Esophagus muscularis mucosa (tissue), 4 donors: Measurements from ENCODE around the gene LRP5. TPM values are rescaled to one million over a fixed set of nuclear protein-coding genes. Genes with fewer than 3 reads are reported as not detected.
A peak's percentile ranks its signal among the peaks of the same experiment; 100 is the strongest.

Experiments used
- DNase-seq: peaks from one replicate; pipeline ENCODE4 v3.0.0-alpha.2; 2017; ENCODE audit errors: extremely low spot score
- H3K27ac ChIP-seq, 4 donors: fragments of 200-600 bp; sonication (generic); replicated peaks in 1 of 4; 1 replicate in 3 of 4; 2 replicates in 1 of 4; pipeline ENCODE4 v1.5.1; 2016 to 2019; ENCODE audit warnings: mild to moderate bottlenecking in 1 of 4
- H3K27me3 ChIP-seq, 4 donors: fragments of 200-600 bp; sonication (generic); one replicate each; pipeline versions ENCODE4 v1.5.1 to v1.6.0; 2016 to 2019
- H3K36me3 ChIP-seq, 4 donors: fragments of 200-600 bp; sonication (generic); one replicate each; pipeline ENCODE4 v1.5.1; 2016 to 2019
- H3K4me1 ChIP-seq, 4 donors: fragments of 200-600 bp; sonication (generic); one replicate each; pipeline ENCODE4 v1.5.1; 2016 to 2019
- H3K4me3 ChIP-seq, 4 donors: fragments of 200-600 bp; sonication (generic); 1 replicate in 2 of 4; 2 replicates in 2 of 4; pipeline ENCODE4 v1.5.1; 2016 to 2019; ENCODE audit warnings: mild to moderate bottlenecking in 4 of 4, moderate library complexity in 1 of 4
- H3K9me3 ChIP-seq, 4 donors: fragments of 200-600 bp; sonication (generic); 1 replicate in 3 of 4; 2 replicates in 1 of 4; pipeline ENCODE4 v1.5.1; 2016 to 2019
- CTCF ChIP-seq, 3 experiments: fragments of 200-600 bp in 2 of 3; fragments of 450-650 bp in 1 of 3; sonication (generic) in 2 of 3; IDR thresholded peaks; one replicate each; pipeline ENCODE4 v1.5.1; 2017 to 2019; ENCODE audit warnings: antibody characterized with exemption in 3 of 3, mild to moderate bottlenecking in 2 of 3, moderate library complexity in 1 of 3
- EP300 ChIP-seq: sonication (generic); formaldehyde crosslinking; IDR thresholded peaks from one replicate; pipeline ENCODE4 v1.6.1; 2017; ENCODE audit warnings: antibody characterized with exemption
- POLR2A ChIP-seq: fragments of 450-650 bp; IDR thresholded peaks from one replicate; pipeline ENCODE4 v1.6.1; 2017; ENCODE audit warnings: antibody characterized with exemption, moderate library complexity, mild to moderate bottlenecking, low read depth
- POLR2AphosphoS5 ChIP-seq, 2 donors: sonication (generic); formaldehyde crosslinking; IDR thresholded peaks; one replicate each; pipeline ENCODE4 v1.6.1; 2017; ENCODE audit warnings: antibody characterized with exemption in 2 of 2
- WGBS: methylation state at CpG from one replicate; pipeline ENCODE4 v1.1.5; 2018; 5-methylcytosine and 5-hydroxymethylcytosine counted together
- intact Hi-C: fragments of 100-400 bp; cut with DNase I; formaldehyde crosslinking; loops from one replicate; pipeline ENCODE4 v1.15.1; 2023
- total RNA-seq, 4 donors: library from RNA; depleted of rRNA; stranded (reverse); fragments of >200 nt; gene quantifications; one replicate each; pipeline versions ENCODE4 v1.1.0 to v1.2.1, GENCODE V29; 2016

The LRP5 gene
- total RNA-seq, 4 donors from 2014 or later, result 34.0 to 78.4 (median 56.2) TPM

GRCh38 chr11:68270196-68271022 is 42.0 kb upstream of the LRP5 start:
- WGBS, result 67% methylated on average over 8 of the region's 8 CpGs
- Histone ChIP-seq H3K4me1 (peaks cover 24 to 59% (median 50%) of the 10 kb centered on the region in 4 donors), H3K27ac (peak overlapping the region; percentile 89 to 96 (median 92)), H3K9me3 (no peaks in the 10 kb centered on the region), H3K27me3 (no peaks in the 10 kb centered on the region), H3K36me3 (peaks cover 24 to 28% (median 26%) of the 10 kb centered on the region in 4 donors), H3K4me3 (peak overlapping the region; percentile 58 to 81 (median 72))
- DNase-seq, result no peak
- intact Hi-C loops, result loop anchor here (5.0 kb wide), 2 partner anchors 42 to 117 kb away; partner anchors contain the start of gene LRP5
- TF ChIP-seq CTCF (IDR thresholded peaks at IDR 0.05), result no peak
- no peak for TF ChIP-seq EP300
- TF ChIP-seq POLR2A, result no peak
- TF ChIP-seq POLR2AphosphoS5 (IDR thresholded peaks at IDR 0.05), result no peak

- TF ChIP-seq CTCF (IDR thresholded peaks at IDR 0.05), result peak in 2 of 3 experiments; percentile 39 to 46
- TF ChIP-seq EP300, result no peak
- no peak for TF ChIP-seq POLR2A
- no peak for TF ChIP-seq POLR2AphosphoS5 (IDR thresholded peaks at IDR 0.05)
- intact Hi-C loops, result loop anchor here (5.0 kb wide), 2 partner anchors 41 to 116 kb away; partner anchors contain the start of gene LRP5
- peaks cover 24 to 56% (median 47%) of the 10 kb centered on the region in 4 donors for H3K4me1 ChIP-seq
- DNase-seq, result no peak
- H3K27ac ChIP-seq, result peak overlapping the region; percentile 89 to 96 (median 92)
- H3K36me3 ChIP-seq, result peaks cover 16 to 21% (median 18%) of the 10 kb centered on the region in 4 donors
- no peaks in the 10 kb centered on the region for H3K9me3 ChIP-seq
- 3% methylated on average over 20 of the region's 23 CpGs for whole genome bisulfite sequencing
- peak overlapping the region; percentile 58 to 81 (median 72) for H3K4me3 ChIP-seq
- no peaks in the 10 kb centered on the region for H3K27me3 ChIP-seq
These were observed 41.2 kb upstream of the LRP5 start for GRCh38 chr11:68271023-68271780.

- TF ChIP-seq CTCF (IDR thresholded peaks at IDR 0.05) (peak in 2 of 3 experiments; percentile 6 to 15), POLR2AphosphoS5 (IDR thresholded peaks at IDR 0.05) (peak; percentile 87 to 88), POLR2A (peak; percentile 79), EP300 (no peak)
- H3K4me3 ChIP-seq, result peak within 1 kb of the TSS; percentile 58 to 81 (median 72)
- no peaks in the 10 kb centered on the region for H3K9me3 ChIP-seq
- no peaks in the 10 kb centered on the region for H3K27me3 ChIP-seq
- peak; percentile 99 for DNase-seq
- WGBS, result under 1% methylated on average over 24 of the region's 71 CpGs
- peak within 1 kb of the TSS; percentile 89 to 96 (median 92) for H3K27ac ChIP-seq
- intact Hi-C loops, result loop anchor here (5.0 kb wide), 2 partner anchors 40 to 115 kb away; partner anchors contain the start of gene LRP5
- peaks cover 9 to 13% (median 11%) of the 10 kb centered on the region in 4 donors for H3K36me3 ChIP-seq
- H3K4me1 ChIP-seq, result peaks cover 24 to 55% (median 46%) of the 10 kb centered on the region in 4 donors
These were observed 40.4 kb upstream of the LRP5 start, which contains the start of gene C11orf24 for GRCh38 chr11:68271781-68272608. C11orf24 (minus strand) TSS chr11:68271973; CDS start chr11:68263767, 8,206 bp downstream.
